Measurements from ENCODE around the gene CEBPZ. TPM values are rescaled to one million over a fixed set of nuclear protein-coding genes. Genes with fewer than 3 reads are reported as not detected.

Gene CEBPZ
- total and polyA plus RNA-seq, 2 of the 13 experiments (the other 11 are each of a cell fraction or from before 2014, with no cell fraction given): 14.4 to 117 TPM

GRCh38 chr2:37196320-37197195, 34.8 kb downstream of the CEBPZ start, which contains the start of gene CEBPZOS (continued):
- no peak for TF ChIP-seq ZNF770 (CRISPR knock-in tag; IDR thresholded peaks at IDR 0.05)
- TF ChIP-seq SCMH1 (CRISPR knock-in tag; IDR thresholded peaks at IDR 0.05; ENCODE audit: borderline replicate concordance): no peak
- peak; percentile 99 for TF ChIP-seq ZFP82 (CRISPR knock-in tag; IDR thresholded peaks at IDR 0.05; ENCODE audit: borderline replicate concordance)
- peak; percentile 60; the same call in 1 of the 2 replicates for TF ChIP-seq NFAT5 (CRISPR knock-in tag; IDR thresholded peaks at IDR 0.05)
- TF ChIP-seq ATF6 (CRISPR knock-in tag; conservative IDR thresholded peaks at IDR 0.05): 0 out of 2 replicates have a peak, but pooled peaks have one; percentile 41
- no peak for TF ChIP-seq ZNF101 (CRISPR knock-in tag; IDR thresholded peaks at IDR 0.05; ENCODE audit: borderline replicate concordance, low read depth)
- TF ChIP-seq SIN3A (IDR thresholded peaks at IDR 0.05; ENCODE audit: borderline replicate concordance, low read depth, low read length): peak; percentile 32; the same call in 1 of the 2 replicates
- peak; percentile 98 for TF ChIP-seq AGO2 (optimal IDR thresholded peaks at IDR 0.05; ENCODE audit: low read depth, low read length)
- peak; percentile 88 for TF ChIP-seq MIXL1 (CRISPR knock-in tag; IDR thresholded peaks at IDR 0.05)
- peak; percentile 56; the same call in 1 of the 2 replicates for TF ChIP-seq HMGXB3 (CRISPR knock-in tag; IDR thresholded peaks at IDR 0.05; ENCODE audit: borderline replicate concordance)
- TF ChIP-seq HES4 (CRISPR knock-in tag; IDR thresholded peaks at IDR 0.05; ENCODE audit: borderline replicate concordance): no peak; the same call in 1 of the 2 replicates
- peak; percentile 72; the same call in 1 of the 2 replicates for TF ChIP-seq E2F5 (CRISPR knock-in tag; conservative IDR thresholded peaks at IDR 0.05)
